K562 (cell line): ENCODE data around the gene RNH1. TPM values are rescaled to one million over a fixed set of nuclear protein-coding genes. Genes with fewer than 3 reads are reported as not detected.

Source experiments
- ATF1 ChIP-seq, 2 experiments: fragments of 450-650 bp in 1 of 2; IDR thresholded peaks; 2 replicates each; pipeline ENCODE4 v1.6.1; 2016; ENCODE audit warnings: missing compliant biosample characterization in 1 of 2, missing genetic modification characterization in 1 of 2
- ATF7 ChIP-seq: fragments of 450-650 bp; IDR thresholded peaks from 2 replicates; pipeline ENCODE4 v1.7.1; 2014; ENCODE audit warnings: mild to moderate bottlenecking, moderate library complexity
- BHLHE40 ChIP-seq: IDR thresholded peaks from 2 replicates; pipeline ENCODE4 v1.6.1; 2011; ENCODE audit warnings: low read length, improper control_type of control experiment
- CBFA2T2 ChIP-seq: fragments of 450-650 bp; conservative IDR thresholded peaks from 2 replicates; pipeline ENCODE4 v1.6.1; 2017; ENCODE audit warnings: mild to moderate bottlenecking
- CBFB ChIP-seq: sonication (generic); formaldehyde crosslinking; IDR thresholded peaks from 2 replicates; pipeline ENCODE4 v1.4.0; 2020; ENCODE audit warnings: mild to moderate bottlenecking, missing genetic modification reagents
- ELF1 ChIP-seq: fragments of 200-800 bp; sonication (Bioruptor generic); IDR thresholded peaks from 2 replicates; pipeline ENCODE4 v1.6.1; 2016; ENCODE audit warnings: missing genetic modification characterization, missing compliant biosample characterization
- ETV1 ChIP-seq: fragments of 450-650 bp; conservative IDR thresholded peaks from 2 replicates; pipeline ENCODE4 v1.6.1; 2016; ENCODE audit warnings: missing genetic modification characterization, control low read depth, low read depth, missing compliant biosample characterization
- FIP1L1 ChIP-seq: fragments of 200-400 bp; formaldehyde crosslinking; IDR thresholded peaks from 2 replicates; pipeline ENCODE4 v1.6.1; 2018; ENCODE audit warnings: mild to moderate bottlenecking, low read depth, low read length; ENCODE audit not compliant: poor library complexity, severe bottlenecking
- GATAD2B ChIP-seq: fragments of 450-650 bp; IDR thresholded peaks from 2 replicates; pipeline ENCODE4 v1.6.1; 2017; ENCODE audit warnings: mild to moderate bottlenecking, borderline replicate concordance
- JUND ChIP-seq, 2 experiments: IDR thresholded peaks; 2 replicates in 1 of 2; 3 replicates in 1 of 2; pipeline ENCODE4 v1.6.1; 2011; ENCODE audit warnings: borderline replicate concordance in 2 of 2, low read depth in 2 of 2, low read length in 2 of 2, improper control_type of control experiment in 1 of 2, missing biosample characterization in 1 of 2, missing genetic modification characterization in 1 of 2, missing genetic modification reagents in 1 of 2
- L3MBTL2 ChIP-seq: fragments of 450-650 bp; IDR thresholded peaks from 2 replicates; pipeline ENCODE4 v1.6.1; 2016; ENCODE audit warnings: mild to moderate bottlenecking, moderate library complexity
- MTA3 ChIP-seq: fragments of 450-650 bp; formaldehyde crosslinking; IDR thresholded peaks from 2 replicates; pipeline ENCODE4 v1.6.1; 2017; ENCODE audit warnings: mild to moderate bottlenecking, borderline replicate concordance
- PHF21A ChIP-seq: fragments of 450-650 bp; IDR thresholded peaks from 2 replicates; pipeline ENCODE4 v1.6.1; 2017; ENCODE audit warnings: low read depth, borderline replicate concordance
- POLR2G ChIP-seq: fragments of 200-400 bp; formaldehyde crosslinking; IDR thresholded peaks from 2 replicates; pipeline ENCODE4 v1.6.1; 2017; ENCODE audit warnings: low read depth, mild to moderate bottlenecking, antibody characterized with exemption, low read length, moderate library complexity
- RBM22 ChIP-seq: fragments of 200-400 bp; formaldehyde crosslinking; IDR thresholded peaks from 2 replicates; pipeline ENCODE4 v1.6.1; 2018; ENCODE audit warnings: low read length, low read depth; ENCODE audit not compliant: poor library complexity, severe bottlenecking
- ZBED1 ChIP-seq: IDR thresholded peaks from 2 replicates; pipeline ENCODE4 v1.6.1; 2014
- ZBTB17 ChIP-seq: fragments of 450-650 bp; formaldehyde crosslinking; IDR thresholded peaks from 2 replicates; pipeline ENCODE4 v1.4.0; 2020; ENCODE audit warnings: mild to moderate bottlenecking
- ZNF12 ChIP-seq: sonication (generic); formaldehyde crosslinking; IDR thresholded peaks from 2 replicates; pipeline ENCODE4 v1.4.0; 2020; ENCODE audit warnings: mild to moderate bottlenecking, missing genetic modification reagents
- polyA plus RNA-seq, 8 experiments: library from polyadenylated mRNA; depleted of rRNA in 4 of 8; stranded (reverse) in 5 of 8; unstranded in 3 of 8; fragments of >200 nt; fragmentation: Nextera tagmentation in 2 of 8; fragmentation: Illumina TruSeq in 1 of 8; extraction: Ambion mirVana in 2 of 8; extraction: Trizol in 1 of 8; gene quantifications; 2 replicates each; pipeline versions ENCODE4 v1.2.1 to v1.2.3, GENCODE V29; 2011 to 2014; ENCODE audit warnings: inconsistent platforms in 1 of 8, missing spikeins in 1 of 8
- total RNA-seq, 7 experiments: library from RNA; depleted of rRNA in 6 of 7; stranded (reverse); fragments of >200 nt in 6 of 7; fragmentation: Illumina TruSeq in 2 of 7; extraction: Trizol in 2 of 7; gene quantifications; 2 replicates each; pipeline versions ENCODE4 v1.2.1 to v1.2.3, GENCODE V29; 2011 to 2021; ENCODE audit warnings: low replicate concordance in 1 of 7
- TF ChIP-seq, protein P1 (sequence below): sonication (generic); formaldehyde crosslinking; IDR thresholded peaks from 2 replicates; pipeline ENCODE4 v1.5.0; 2020; ENCODE audit warnings: missing genetic modification reagents
- TF ChIP-seq, protein P2 (sequence below): sonication (generic); formaldehyde crosslinking; IDR thresholded peaks from 2 replicates; pipeline ENCODE4 v1.9.0; 2022; ENCODE audit warnings: mild to moderate bottlenecking, missing genetic modification reagents
- TF ChIP-seq, protein P3 (sequence below): fragments of 450-650 bp; IDR thresholded peaks from 2 replicates; pipeline ENCODE4 v1.6.1; 2016; ENCODE audit warnings: antibody characterized with exemption
- TF ChIP-seq, protein P4 (sequence below): fragments of 450-650 bp; formaldehyde crosslinking; IDR thresholded peaks from 2 replicates; pipeline ENCODE4 v1.4.0; 2022; ENCODE audit warnings: missing genetic modification characterization

The RNH1 gene
- total and polyA plus RNA-seq, 9 of the 15 experiments (the other 6 are each of a cell fraction or from before 2014, with no cell fraction given): 2.5 to 160 (median 44.3) TPM

DNA sequence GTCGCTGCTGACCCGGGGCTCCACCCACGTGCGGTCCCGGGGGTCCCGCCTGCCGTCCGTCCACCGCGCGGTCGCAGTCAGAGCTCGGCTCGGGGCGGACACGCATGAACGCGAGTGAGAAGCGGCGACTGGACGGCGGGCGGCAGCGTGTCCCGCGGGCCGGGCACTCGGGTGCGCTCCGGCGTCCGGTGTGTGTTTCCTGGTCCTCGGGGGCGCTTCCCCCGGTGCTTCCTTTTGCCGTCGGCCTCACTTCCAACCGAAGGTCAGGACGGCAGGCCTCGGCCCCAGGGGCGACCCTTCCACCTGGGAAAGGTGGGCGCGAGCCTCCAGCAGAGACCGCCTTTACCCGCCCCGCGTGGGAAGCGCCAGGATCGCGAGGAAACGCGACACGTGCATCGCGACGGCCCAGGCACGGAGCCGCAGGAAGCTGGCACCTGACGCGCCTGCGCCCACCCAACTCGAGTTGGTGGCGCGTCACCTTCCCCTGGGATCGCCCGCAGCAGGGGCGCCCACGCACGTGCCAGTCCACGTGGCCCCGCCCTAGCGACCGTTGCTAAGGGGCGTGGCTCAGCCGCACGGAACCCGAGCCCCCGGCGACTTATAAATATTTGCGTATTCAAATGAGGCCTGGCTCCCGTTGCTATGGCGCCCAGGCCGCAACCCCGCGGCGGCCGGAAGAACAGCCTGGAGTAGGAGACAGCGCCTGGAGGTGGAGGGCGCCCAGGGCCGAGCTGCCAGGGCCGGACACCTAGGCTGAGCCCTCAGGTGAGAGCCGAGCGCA lies 30.0 kb upstream of the RNH1 start, which contains the start of gene LRRC56 (continued):
- TF ChIP-seq JUND (IDR thresholded peaks at IDR 0.05; ENCODE audit: borderline replicate concordance, low read depth, low read length) (no peak), JUND (tag; IDR thresholded peaks at IDR 0.05; ENCODE audit: borderline replicate concordance, low read depth, low read length) (no peak; the same call in 2 of the 3 replicates), FIP1L1 (peak; percentile 84), RBM22 (peak; percentile 100), ZNF12 (CRISPR knock-in tag) (no peak), ELF1 (tag) (0 out of 2 replicates have a peak, but pooled peaks have one; percentile 26), ETV1 (tag) (peak; percentile 75; the same call in 1 of the 2 replicates), ATF7 (peak; percentile 46; the same call in 1 of the 2 replicates), MTA3 (peak; percentile 79; the same call in 1 of the 2 replicates), POLR2G (peak; percentile 76), ZBED1 (peak; percentile 35; the same call in 1 of the 2 replicates), GATAD2B (peak; percentile 84), ATF1 (CRISPR knock-in tag; IDR thresholded peaks at IDR 0.05) (no peak), ATF1 (tag; IDR thresholded peaks at IDR 0.05) (peak; percentile 53; the same call in 1 of the 2 replicates), PHF21A (no peak), ZBTB17 (CRISPR knock-in tag) (no peak), CBFB (CRISPR knock-in tag) (peak; percentile 74; the same call in 1 of the 2 replicates), L3MBTL2 (peak; percentile 91), BHLHE40 (peak; percentile 99), CBFA2T2 (peak; percentile 32; the same call in 1 of the 2 replicates)
- TF ChIP-seq, protein P1, sequence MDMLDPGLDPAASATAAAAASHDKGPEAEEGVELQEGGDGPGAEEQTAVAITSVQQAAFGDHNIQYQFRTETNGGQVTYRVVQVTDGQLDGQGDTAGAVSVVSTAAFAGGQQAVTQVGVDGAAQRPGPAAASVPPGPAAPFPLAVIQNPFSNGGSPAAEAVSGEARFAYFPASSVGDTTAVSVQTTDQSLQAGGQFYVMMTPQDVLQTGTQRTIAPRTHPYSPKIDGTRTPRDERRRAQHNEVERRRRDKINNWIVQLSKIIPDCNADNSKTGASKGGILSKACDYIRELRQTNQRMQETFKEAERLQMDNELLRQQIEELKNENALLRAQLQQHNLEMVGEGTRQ: peak; percentile 89
- TF ChIP-seq, protein P2, sequence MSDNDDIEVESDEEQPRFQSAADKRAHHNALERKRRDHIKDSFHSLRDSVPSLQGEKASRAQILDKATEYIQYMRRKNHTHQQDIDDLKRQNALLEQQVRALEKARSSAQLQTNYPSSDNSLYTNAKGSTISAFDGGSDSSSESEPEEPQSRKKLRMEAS: peak; percentile 99
- TF ChIP-seq, protein P3, sequence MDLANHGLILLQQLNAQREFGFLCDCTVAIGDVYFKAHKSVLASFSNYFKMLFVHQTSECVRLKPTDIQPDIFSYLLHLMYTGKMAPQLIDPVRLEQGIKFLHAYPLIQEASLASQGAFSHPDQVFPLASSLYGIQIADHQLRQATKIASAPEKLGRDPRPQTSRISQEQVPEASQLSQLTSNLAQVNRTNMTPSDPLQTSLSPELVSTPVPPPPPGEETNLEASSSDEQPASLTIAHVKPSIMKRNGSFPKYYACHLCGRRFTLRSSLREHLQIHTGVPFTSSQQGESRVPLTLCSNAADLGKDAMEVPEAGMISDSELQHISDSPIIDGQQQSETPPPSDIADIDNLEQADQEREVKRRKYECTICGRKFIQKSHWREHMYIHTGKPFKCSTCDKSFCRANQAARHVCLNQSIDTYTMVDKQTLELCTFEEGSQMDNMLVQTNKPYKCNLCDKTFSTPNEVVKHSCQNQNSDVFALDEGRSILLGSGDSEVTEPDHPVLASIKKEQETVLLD: peak; percentile 25; the same call in 1 of the 2 replicates
- TF ChIP-seq, protein P4, sequence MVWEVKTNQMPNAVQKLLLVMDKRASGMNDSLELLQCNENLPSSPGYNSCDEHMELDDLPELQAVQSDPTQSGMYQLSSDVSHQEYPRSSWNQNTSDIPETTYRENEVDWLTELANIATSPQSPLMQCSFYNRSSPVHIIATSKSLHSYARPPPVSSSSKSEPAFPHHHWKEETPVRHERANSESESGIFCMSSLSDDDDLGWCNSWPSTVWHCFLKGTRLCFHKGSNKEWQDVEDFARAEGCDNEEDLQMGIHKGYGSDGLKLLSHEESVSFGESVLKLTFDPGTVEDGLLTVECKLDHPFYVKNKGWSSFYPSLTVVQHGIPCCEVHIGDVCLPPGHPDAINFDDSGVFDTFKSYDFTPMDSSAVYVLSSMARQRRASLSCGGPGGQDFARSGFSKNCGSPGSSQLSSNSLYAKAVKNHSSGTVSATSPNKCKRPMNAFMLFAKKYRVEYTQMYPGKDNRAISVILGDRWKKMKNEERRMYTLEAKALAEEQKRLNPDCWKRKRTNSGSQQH (CRISPR knock-in tag): no peak
